ENCODE data around the gene TNRC6C. TPM values are rescaled to one million over a fixed set of nuclear protein-coding genes. Genes with fewer than 3 reads are reported as not detected.
A peak's percentile ranks its signal among the peaks of the same experiment; 100 is the strongest.

The TNRC6C gene
- total and polyA plus RNA-seq, 7 donors, result 0.92 to 22.1 (median 6.3) TPM

DNA sequence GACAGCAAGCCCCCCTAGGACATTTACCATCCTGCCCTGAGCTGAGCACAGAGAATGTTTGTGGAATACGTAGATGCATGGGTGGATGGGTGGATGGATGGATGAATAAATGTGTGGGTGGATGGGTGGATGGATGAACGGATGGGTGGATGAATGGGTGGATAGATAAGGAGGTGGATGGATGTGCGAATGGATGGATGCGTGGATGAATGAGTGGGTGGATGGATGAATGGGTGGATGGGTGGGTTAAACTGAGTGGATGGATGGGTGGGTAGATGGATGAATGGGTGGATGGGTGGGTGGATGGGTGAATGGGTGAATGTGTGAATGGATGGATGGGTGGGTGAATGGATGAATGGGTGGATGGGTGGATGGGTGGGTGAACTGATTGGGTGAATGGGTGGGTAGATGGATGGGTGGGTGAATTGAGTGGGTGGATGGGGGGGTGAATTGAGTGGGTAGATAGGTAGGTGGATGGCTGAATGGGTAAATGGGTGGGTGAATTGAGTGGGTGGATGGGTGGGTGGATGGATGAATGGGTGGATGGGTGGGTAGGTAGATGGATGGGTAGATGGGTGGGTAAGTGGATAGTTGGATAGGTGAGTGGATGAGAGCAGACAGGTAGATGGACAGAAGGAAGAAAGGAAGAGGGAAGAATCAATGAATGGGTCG, 164.9 kb downstream of the TNRC6C start:
- Histone ChIP-seq H3K27ac (no peak overlapping the region), H3K36me3 (peaks cover 0 to 5% (median 0%) of the 10 kb centered on the region in 4 donors), H3K4me1 (peaks cover 0 to 23% (median 22%) of the 10 kb centered on the region in 4 donors), H3K4me3 (no peak overlapping the region), H3K9me3 (no peaks in the 10 kb centered on the region), H3K27me3 (peaks cover 5 to 24% (median 11%) of the 10 kb centered on the region in 3 donors)
- TF ChIP-seq POLR2AphosphoS5 (IDR thresholded peaks at IDR 0.05) (no peak), POLR2A (IDR thresholded peaks at IDR 0.05) (no peak), EP300 (IDR thresholded peaks at IDR 0.05) (no peak)
- TF ChIP-seq, protein P1, sequence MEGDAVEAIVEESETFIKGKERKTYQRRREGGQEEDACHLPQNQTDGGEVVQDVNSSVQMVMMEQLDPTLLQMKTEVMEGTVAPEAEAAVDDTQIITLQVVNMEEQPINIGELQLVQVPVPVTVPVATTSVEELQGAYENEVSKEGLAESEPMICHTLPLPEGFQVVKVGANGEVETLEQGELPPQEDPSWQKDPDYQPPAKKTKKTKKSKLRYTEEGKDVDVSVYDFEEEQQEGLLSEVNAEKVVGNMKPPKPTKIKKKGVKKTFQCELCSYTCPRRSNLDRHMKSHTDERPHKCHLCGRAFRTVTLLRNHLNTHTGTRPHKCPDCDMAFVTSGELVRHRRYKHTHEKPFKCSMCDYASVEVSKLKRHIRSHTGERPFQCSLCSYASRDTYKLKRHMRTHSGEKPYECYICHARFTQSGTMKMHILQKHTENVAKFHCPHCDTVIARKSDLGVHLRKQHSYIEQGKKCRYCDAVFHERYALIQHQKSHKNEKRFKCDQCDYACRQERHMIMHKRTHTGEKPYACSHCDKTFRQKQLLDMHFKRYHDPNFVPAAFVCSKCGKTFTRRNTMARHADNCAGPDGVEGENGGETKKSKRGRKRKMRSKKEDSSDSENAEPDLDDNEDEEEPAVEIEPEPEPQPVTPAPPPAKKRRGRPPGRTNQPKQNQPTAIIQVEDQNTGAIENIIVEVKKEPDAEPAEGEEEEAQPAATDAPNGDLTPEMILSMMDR (IDR thresholded peaks at IDR 0.05), result no peak
- no peak for DNase-seq
- WGBS, 2 donors, result 97% methylated on average over 5 of the region's 5 CpGs
- intact Hi-C loops (cut with DNase I), result no loop called here

GRCh38 chr17:78124081-78124835, 165.8 kb downstream of the TNRC6C start:
- no peak for DNase-seq
- WGBS, 2 donors, result 59 to 75% methylated on average over 30 of the region's 30 CpGs
- TF ChIP-seq POLR2A (IDR thresholded peaks at IDR 0.05) (no peak), POLR2AphosphoS5 (IDR thresholded peaks at IDR 0.05) (no peak), EP300 (IDR thresholded peaks at IDR 0.05) (no peak)
- TF ChIP-seq, protein P1 (IDR thresholded peaks at IDR 0.05), result no peak
- Histone ChIP-seq H3K9me3 (no peaks in the 10 kb centered on the region), H3K4me3 (no peak overlapping the region), H3K27me3 (peaks cover 10 to 33% (median 20%) of the 10 kb centered on the region in 3 donors), H3K4me1 (peaks cover 0 to 32% (median 30%) of the 10 kb centered on the region in 4 donors), H3K27ac (peak overlapping the region in 2 of 4 donors; percentile 14 to 19), H3K36me3 (peaks cover 0 to 5% (median 0%) of the 10 kb centered on the region in 4 donors)
- intact Hi-C loops (cut with DNase I), result no loop called here

DNA sequence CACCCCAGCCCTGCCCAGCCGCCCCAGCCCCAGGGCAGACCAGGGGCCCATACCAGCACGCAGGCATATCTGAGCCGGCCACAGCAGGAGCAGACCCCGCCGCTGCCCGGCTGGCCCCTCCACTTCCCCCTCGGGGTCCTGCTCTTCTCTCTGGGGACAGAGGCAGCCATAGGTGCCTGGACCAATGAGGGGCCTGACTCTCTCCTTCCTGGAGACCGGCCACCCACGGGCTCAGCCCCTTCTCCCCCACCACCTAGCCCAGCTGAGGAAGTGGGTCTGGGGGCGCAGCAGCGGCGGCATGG, 166.3 kb downstream of the TNRC6C start:
- Histone ChIP-seq H3K27ac (peak overlapping the region in 3 of 4 donors; percentile 14 to 38 (median 19)), H3K4me1 (peaks cover 0 to 37% (median 30%) of the 10 kb centered on the region in 4 donors), H3K27me3 (peaks cover 10 to 38% (median 25%) of the 10 kb centered on the region in 3 donors), H3K9me3 (no peaks in the 10 kb centered on the region), H3K36me3 (peaks cover 0 to 5% (median 0%) of the 10 kb centered on the region in 4 donors), H3K4me3 (no peak overlapping the region)
- WGBS, 2 donors, result 56 to 84% methylated on average over 12 of the region's 12 CpGs
- TF ChIP-seq POLR2A (IDR thresholded peaks at IDR 0.05), result no peak
- no peak for TF ChIP-seq POLR2AphosphoS5 (IDR thresholded peaks at IDR 0.05)
- TF ChIP-seq EP300 (IDR thresholded peaks at IDR 0.05), result no peak
- TF ChIP-seq, protein P1 (IDR thresholded peaks at IDR 0.05), result no peak
- DNase-seq, result no peak
- intact Hi-C loops (cut with DNase I), result no loop called here

DNA sequence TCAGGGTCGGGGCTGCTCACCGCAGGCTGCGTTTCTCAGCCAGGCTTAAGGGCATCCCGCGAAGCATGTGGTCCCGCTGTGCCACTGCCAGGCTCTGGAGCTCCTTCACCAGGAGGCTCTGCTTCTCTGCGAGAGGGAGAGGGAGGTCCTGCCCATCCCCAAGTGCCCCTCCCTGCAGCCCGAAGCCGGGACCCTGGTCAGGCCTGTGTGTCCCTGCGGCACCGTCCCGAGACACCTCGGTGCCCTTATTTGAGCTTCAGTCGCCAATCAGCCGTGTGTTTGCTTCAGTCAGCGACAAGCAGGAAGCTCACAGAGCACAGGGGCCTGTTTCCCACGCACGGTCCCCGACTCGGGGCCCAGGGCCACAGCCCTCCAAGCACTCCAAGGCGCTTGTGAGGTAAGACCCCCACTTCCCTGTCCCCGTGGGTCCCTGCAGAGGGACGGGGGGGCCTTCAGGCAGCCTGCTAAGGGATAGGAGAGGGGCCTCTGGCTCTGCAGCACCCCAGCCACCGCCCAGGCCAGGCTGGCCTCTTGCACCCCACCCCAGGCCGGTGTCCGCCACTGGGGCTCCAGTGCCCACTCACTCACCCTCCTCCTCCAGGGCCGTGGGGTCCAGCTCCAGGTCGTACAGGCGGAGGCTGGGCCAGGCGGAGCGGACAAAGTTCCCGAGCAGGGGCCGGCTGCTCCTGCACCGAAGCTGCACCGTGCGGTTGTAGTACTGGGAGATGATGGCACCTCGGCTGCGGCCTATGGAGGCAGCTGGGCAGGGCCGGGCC, 166.8 kb downstream of the TNRC6C start:
- 65 to 81% methylated on average over 39 of the region's 39 CpGs for WGBS, 2 donors
- Histone ChIP-seq H3K9me3 (no peaks in the 10 kb centered on the region), H3K36me3 (peaks cover 0 to 5% (median 0%) of the 10 kb centered on the region in 4 donors), H3K27ac (peak overlapping the region; percentile 38 to 77 (median 64)), H3K4me3 (no peak overlapping the region), H3K27me3 (peaks cover 10 to 44% (median 31%) of the 10 kb centered on the region in 3 donors), H3K4me1 (peaks cover 0 to 39% (median 33%) of the 10 kb centered on the region in 4 donors)
- intact Hi-C loops (cut with DNase I), result no loop called here
- no peak for DNase-seq
- TF ChIP-seq EP300 (IDR thresholded peaks at IDR 0.05) (no peak), POLR2A (IDR thresholded peaks at IDR 0.05) (no peak), POLR2AphosphoS5 (IDR thresholded peaks at IDR 0.05) (no peak)
- TF ChIP-seq, protein P1 (IDR thresholded peaks at IDR 0.05), result no peak

Data from sigmoid colon (tissue), 7 donors.